Measurements from ENCODE around the gene PGAP2.

PGAP2 gene

DNA sequence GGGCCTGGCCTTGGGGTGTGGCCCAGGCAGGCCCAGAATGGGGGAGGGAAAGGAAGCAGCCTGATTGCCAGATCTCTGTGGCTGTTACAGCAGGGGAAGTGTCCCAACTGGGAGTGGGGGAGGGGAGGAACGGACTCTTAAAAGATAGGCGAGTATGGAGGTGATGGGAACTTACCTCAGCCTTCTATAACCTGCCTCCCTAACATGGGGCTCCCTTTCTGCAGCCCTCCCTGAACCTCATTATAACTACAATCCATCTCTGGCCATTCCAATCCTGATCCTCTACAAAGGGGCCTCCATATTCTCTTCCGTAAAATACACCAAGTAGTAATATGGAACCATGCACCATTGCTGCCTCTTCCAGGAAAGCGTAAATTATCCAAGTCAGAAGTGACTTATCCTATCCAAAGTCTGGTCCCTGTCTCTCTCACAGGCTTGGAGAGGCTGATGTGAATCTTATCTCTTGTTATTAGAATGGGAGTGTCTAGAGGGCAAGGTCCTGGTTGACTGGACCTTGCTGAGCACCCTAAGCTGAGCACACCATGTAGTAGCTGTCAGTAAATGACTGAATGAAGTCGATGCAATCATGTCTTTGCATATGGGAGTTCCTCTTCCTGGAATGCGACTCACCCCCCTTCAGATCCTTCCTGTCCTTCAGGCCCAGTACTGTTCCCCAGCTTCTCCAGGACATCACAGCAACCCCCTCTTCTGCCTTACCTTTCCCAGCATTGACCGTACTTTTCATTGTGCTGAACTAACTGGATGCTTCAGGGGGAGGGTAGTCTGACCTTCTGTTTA lies 26.5 kb downstream of the PGAP2 start:
- no peak for DNase-seq

DNA sequence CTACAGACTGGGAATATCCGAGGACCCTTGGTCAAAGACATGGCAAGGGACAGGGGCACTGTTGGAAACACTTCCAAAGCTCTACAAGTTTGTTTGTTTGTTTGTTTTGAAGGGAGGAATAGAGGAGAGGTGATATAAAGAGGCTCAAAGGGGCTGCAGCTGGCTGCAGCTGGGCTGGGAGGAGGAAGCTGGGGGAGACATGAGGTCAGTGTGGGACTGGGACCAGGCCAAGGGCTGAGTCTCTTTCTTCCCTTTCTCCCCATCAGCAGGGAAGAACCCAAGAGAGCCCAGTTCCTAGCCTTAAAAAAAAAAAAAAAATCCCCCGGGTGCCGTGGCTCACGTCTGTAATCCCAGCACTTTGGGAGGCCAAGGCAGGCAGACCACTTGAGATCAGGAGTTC lies 27.4 kb downstream of the PGAP2 start:
- no peak for DNase-seq

GRCh38 chr11:3836903-3837302 lies 28.5 kb downstream of the PGAP2 start:
- DNase-seq = no peak

DNA sequence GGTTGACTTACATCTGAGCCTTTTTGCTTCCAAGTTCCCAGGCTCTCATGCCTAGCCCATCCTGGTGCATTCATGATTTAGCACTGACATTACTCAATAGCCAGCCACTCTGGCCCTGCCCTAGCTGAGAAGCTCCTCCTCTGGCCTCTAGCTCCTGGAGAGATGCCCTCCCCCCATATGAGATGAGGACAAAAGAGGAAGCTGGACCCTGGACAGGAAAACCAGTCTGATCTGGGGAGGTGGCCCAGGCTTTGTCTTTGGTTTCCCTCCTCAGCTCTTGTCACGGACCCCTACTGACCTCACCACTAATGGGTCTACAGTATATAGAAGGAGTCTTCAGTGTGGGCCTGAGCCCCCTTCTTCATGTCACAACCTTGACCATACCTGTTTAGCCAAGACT lies 29.4 kb downstream of the PGAP2 start:
- DNase-seq = no peak

- DNase-seq = no peak
Observed at GRCh38 chr11:3838504-3838903, 30.1 kb downstream of the PGAP2 start.

GRCh38 chr11:3840004-3840869 lies 31.9 kb downstream of the PGAP2 start:
- DNase-seq = no peak

DNA sequence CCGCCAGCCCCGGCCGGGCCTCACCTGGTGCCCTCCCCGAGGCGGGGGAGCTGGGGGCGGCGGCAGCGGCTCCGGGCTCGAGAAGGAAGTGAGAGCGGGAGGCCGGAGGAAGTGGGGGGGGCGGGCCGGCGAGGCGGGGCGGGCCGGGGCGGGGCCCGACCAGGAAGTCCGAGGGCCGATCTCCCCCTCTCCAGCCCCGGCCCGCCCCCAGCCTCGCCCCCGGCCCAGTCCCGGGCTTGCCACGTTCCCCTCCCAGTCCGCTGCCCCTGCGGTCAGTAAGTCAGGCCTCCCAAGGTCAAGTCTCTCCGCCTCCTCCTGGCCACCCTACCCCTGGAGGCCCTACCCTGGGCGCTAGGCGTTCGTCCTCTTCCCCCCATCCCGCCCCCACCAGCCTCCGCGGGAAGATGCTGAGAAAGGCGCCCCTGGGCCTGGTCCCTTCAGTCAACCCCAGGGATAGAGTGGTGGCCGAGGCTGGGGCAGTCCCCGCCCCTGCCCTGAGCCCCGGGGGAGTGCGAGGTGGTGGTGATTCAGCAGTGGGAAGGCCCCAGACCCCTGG lies 32.6 kb downstream of the PGAP2 start, which contains the start of gene RHOG:
RHOG (minus strand) TSS at position 90 of the 556 bp plus-strand sequence. CDS start 12,821 bp downstream, outside the sequence.
- peak; percentile 75 for DNase-seq

DNA sequence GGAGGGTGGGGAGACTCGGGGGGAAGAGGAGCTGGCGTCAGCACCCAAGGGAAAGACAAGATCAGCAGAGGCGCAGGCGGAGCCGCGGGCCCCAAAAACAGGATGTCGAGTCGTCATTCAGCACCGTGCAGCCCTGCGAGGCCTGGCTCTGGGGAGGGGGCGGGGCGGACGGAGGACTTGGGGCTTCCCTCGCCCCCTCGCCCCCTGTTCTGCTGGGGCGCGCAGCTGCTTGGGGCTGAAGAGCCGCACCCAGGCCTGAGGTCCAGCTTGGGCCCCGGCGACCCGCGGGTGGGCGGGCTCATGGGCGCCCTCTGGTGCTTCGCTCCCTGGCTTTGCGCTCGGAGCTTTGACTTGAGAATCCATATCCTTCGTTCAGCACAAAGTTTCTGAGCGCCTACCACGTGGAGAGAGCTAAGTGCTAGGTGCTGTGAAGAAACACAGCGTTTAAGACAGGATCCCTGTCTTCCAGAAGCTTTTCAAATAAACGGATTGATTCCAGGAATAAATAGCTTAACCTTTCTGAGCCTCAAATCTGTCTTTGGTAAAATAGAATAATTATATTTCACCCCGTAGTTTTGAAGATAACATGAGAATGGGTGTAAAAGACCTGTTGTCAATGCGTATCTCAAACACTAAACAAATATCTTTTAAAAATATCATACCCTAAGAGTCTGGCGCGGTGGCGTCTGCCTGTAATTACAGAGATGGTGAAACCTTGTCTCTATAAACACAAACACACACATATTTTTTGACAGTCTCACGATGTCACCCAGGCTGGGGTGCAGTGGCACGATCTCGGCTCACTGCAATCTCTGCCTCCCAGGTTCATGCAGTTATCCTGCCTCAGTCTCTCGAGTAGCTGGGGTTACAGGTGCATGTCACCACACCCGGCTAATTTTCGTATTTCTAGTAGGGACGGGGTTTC lies 33.3 kb downstream of the PGAP2 start:
- peak; percentile 88 for DNase-seq

DNA sequence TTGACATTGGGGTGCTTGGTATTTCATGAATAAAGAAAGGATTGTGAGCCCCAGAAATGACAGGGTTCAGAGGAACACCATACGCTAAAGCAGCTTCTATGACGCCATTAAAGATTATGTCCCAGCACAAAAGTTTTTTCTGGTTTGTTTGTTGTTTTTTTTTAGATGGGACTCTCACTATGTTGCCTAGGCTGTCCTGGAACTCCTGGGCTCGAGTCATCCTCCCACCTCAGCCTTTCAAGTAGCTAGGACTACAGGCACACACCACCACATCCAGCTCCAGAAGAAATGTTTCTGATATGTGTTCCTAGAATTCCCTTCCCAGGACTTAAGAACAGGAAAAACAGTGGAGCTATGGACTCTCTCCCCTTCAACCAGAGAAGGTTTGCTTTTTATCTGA lies 35.0 kb downstream of the PGAP2 start:
- no peak for DNase-seq

GRCh38 chr11:3845246-3845645 lies 36.9 kb downstream of the PGAP2 start:
- DNase-seq = no peak

DNA sequence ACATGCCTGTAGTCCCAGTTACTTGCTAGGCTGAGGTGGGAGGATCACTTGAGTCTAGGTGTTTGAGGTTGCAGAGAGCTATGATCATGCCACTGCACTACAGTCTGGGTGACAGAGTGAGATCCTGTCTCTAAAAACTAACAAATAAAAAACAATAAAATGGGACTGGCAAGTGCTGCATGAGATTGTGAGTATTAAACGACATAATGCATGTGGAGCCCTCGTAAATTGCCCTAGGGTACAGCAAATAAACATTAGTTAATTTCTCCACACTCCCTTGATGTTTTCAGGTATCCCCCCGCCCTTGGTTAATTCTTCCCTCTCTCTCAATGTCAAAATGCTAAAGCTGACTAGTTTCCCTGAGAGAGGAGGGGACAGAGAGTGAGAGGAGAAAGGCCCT lies 37.3 kb downstream of the PGAP2 start:
- no peak for DNase-seq

GRCh38 chr11:3849297-3849874 lies 41.0 kb downstream of the PGAP2 start:
- peak; percentile 56 for DNase-seq

GRCh38 chr11:3853545-3853842 lies 45.1 kb downstream of the PGAP2 start:
- DNase-seq = no peak

- DNase-seq = peak; percentile 52
Observed at GRCh38 chr11:3853899-3854659, 45.7 kb downstream of the PGAP2 start.

DNA sequence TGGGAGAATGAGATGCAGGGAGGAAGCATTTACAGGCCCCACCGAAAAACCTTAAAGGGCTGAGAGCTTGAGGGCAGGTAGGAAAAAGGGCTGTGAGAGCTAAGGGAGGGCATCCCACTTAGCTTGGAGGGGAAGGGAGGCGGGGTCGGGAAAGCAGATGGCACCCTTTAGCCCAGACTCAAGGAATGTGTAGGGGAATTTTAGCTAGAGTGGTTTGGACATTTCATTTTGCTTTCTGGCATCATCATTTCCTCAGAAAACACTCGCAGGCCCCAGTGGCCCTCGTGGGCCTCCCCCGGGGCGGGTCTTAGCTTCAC lies 46.3 kb downstream of the PGAP2 start:
- DNase-seq = no peak

DNA sequence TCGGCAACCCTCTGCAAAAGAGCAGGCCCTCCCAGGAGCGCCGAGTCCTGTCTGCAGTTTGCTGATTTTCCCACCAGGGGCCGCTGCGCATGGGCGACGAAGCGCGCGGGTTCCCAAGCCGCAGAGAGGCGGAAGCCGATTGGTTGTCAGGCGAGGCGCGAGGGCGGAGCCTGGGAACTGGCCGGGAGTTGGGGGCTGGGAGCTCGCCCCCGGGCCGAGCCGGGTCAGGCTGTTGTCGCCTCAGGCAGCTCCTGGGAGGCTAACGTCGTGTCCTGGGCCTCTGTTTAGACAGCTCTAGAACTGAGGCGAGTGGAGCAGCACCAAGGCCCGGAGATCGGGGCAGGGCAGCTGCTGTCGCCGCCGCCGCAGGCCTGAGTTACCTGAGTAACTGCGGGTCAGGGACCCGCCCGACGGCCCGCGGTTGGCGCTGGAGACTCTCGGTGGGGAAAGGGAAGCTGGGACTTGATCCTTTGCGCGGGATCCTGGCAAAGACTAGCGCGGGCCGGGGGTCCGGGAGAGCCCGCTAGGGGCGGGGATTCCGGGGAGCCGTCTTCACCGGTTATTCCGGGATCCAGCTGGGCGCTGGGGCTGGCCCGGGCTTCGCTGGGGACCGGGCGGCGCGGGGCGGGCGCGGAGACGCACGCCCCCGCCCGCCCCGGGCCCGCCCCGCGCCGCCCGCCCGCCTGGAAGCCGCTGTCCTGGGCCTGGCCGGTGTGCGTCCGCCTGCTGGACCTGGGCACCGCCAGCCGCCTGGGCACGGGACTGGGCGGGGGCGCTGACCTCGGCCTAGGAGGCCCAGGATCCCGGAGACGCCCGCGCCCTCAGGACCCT lies 46.8 kb downstream of the PGAP2 start, which contains the start of gene STIM1:
STIM1 (plus strand) TSS at position 688 of the 831 bp plus-strand sequence. CDS start 607 bp downstream, outside the sequence.
- peak; percentile 94 for DNase-seq

GRCh38 chr11:3855808-3856491 lies 47.6 kb downstream of the PGAP2 start:
- peak; percentile 29 for DNase-seq

DNA sequence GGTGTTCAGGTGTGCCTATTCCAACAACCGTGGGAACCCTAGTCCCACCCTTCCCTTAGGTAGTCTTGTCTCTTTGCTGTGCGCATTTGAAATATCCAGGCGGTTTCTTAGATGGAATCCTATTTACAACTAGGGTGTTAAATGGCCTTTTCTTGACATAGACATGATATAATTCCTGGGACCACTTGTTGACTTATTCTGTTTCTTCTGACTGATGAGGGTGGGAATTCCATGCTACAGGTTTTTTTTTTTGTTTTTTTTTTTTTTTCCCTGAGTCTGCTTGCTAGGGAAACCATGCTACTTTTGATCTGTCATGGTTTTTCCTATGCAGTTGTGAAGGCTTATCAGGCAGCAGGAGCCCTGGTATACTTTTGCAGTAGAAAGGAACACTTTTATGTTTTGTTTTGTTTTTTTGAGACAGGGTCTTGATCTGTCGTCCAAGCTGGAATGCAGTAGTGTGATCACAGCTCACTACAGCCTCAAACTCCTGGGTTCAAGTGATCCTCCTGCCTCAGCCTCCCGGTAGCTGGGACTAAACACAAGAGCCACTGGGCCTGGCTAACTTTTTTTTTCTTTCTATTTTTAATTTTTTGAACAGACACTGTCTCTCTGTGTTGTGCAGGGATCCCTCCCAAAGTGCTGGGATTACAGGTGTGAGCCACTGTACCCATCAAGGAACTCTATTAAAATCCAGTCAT lies 48.6 kb downstream of the PGAP2 start:
- no peak for DNase-seq

GRCh38 chr11:3857628-3858027 lies 49.3 kb downstream of the PGAP2 start:
- no peak for DNase-seq
